GM18517 (cell line): ENCODE results near the gene ZC3H4.
"Not testable (repeated sequence)": the region's sequence is repeated elsewhere in the genome, so short reads cannot be mapped to it uniquely, and the experiment has no call there.

Experiments
- ATAC-seq: cut with Tn5 transposase; IDR thresholded peaks from one replicate; pipeline ENCODE4 v1.9.1; 2021; ENCODE audit warnings: mild to moderate bottlenecking, moderate library complexity; ENCODE audit not compliant: unreplicated experiment

ZC3H4 gene

GRCh38 chr19:47109177-47109540 lies 4.4 kb downstream of the ZC3H4 start:
- no peak for ATAC-seq

GRCh38 chr19:47107953-47108746 lies 5.4 kb downstream of the ZC3H4 start:
- ATAC-seq: no peak

- no peak for ATAC-seq
These were observed 6.2 kb downstream of the ZC3H4 start for GRCh38 chr19:47107202-47107952.

GRCh38 chr19:47106821-47107201 lies 6.8 kb downstream of the ZC3H4 start:
- ATAC-seq: no peak

GRCh38 chr19:47105874-47106273 lies 7.7 kb downstream of the ZC3H4 start:
- no peak for ATAC-seq

- ATAC-seq: no peak
These were observed 8.9 kb downstream of the ZC3H4 start for GRCh38 chr19:47104680-47105079.

- ATAC-seq: no peak
These were observed 11.1 kb downstream of the ZC3H4 start for GRCh38 chr19:47102346-47103060.

- not testable (repeated sequence) for ATAC-seq
These were observed 12.5 kb downstream of the ZC3H4 start for GRCh38 chr19:47101116-47101515.

GRCh38 chr19:47100290-47100689 lies 13.3 kb downstream of the ZC3H4 start:
- no peak for ATAC-seq

- no peak for ATAC-seq
These were observed 14.0 kb downstream of the ZC3H4 start for GRCh38 chr19:47099576-47100050.

- no peak for ATAC-seq
These were observed 15.0 kb downstream of the ZC3H4 start for GRCh38 chr19:47098608-47099007.

- ATAC-seq: no peak
These were observed 16.0 kb downstream of the ZC3H4 start for GRCh38 chr19:47097396-47098201.

GRCh38 chr19:47096721-47097120 lies 16.9 kb downstream of the ZC3H4 start:
- no peak for ATAC-seq

GRCh38 chr19:47096100-47096704 lies 17.4 kb downstream of the ZC3H4 start:
- ATAC-seq: no peak

- ATAC-seq: no peak
These were observed 18.0 kb downstream of the ZC3H4 start for GRCh38 chr19:47095476-47096099.

GRCh38 chr19:47094557-47095475 lies 18.8 kb downstream of the ZC3H4 start:
- no peak for ATAC-seq

GRCh38 chr19:47093841-47094240 lies 19.7 kb downstream of the ZC3H4 start:
- ATAC-seq: no peak

GRCh38 chr19:47093254-47093653 lies 20.3 kb downstream of the ZC3H4 start:
- ATAC-seq: no peak
